ENCODE results near the gene PLAAT2. TPM values are rescaled to one million over a fixed set of nuclear protein-coding genes. Genes with fewer than 3 reads are reported as not detected.

The PLAAT2 gene
- total RNA-seq, 2 experiments from 2014 or later: 0.34 to 0.49 TPM

DNA sequence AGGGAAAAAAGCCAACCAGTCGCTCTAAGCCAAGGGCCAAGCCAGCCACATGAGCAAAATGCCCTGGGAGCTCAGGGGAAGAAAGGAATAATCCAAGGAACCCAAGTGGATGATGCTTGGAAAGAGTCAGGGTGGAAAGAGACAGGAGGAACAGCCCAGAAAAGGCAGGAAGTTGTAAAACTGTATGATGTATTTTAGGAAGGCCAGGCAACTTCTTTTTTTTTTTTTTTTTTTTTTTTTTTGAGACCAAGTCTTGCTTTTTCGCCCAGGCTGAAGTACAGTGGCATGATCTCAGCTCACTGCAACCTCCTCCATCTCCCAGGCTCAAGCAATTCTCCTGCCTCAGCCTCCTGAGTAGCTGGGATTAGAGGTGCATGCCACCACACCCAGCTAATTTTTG lies 55.7 kb downstream of the PLAAT2 start:
- Mint-ChIP-seq H3K27ac (no peak overlapping the region), H3K36me3 (ENCODE audit: low read depth) (no peaks in the 10 kb centered on the region), H3K27me3 (no peaks in the 10 kb centered on the region), H3K9me3 (no peaks in the 10 kb centered on the region), H3K4me3 (no peak overlapping the region), H3K4me1 (ENCODE audit: low read depth) (peaks cover 13% of the 10 kb centered on the region)
- H3K27ac ChIP-seq (ENCODE audit: low read depth in 1 of 2, low read length in 2 of 2): no peak overlapping the region
- ATAC-seq (ENCODE audit: poor library complexity): no peak
- H3K27me3 ChIP-seq (ENCODE audit: control insufficient read depth in 1 of 2, insufficient read depth in 2 of 2, low read length in 2 of 2): no peaks in the 10 kb centered on the region
- POLR2A ChIA-PET: no interaction called here
- H3K4me3 ChIP-seq (ENCODE audit: low read length): no peak overlapping the region
- H3K9me3 ChIP-seq (ENCODE audit: control insufficient read depth in 1 of 2, insufficient read depth in 1 of 2, low read length in 2 of 2): no peaks in the 10 kb centered on the region
- intact Hi-C loops (cut with DNase I, micrococcal nuclease): no loop called here
- no peaks in the 10 kb centered on the region for H3K36me3 ChIP-seq (ENCODE audit: insufficient read depth, low read length)
- TF ChIP-seq CTCF (IDR thresholded peaks at IDR 0.05): no peak
- H3K4me1 ChIP-seq (ENCODE audit: insufficient read depth, low read length): peaks cover 13% of the 10 kb centered on the region
- CTCF ChIA-PET: no interaction called here
- no peak for DNase-seq

- TF ChIP-seq CTCF (IDR thresholded peaks at IDR 0.05): no peak
- Histone ChIP-seq H3K4me1 (ENCODE audit: insufficient read depth, low read length) (peaks cover 19% of the 10 kb centered on the region), H3K9me3 (ENCODE audit: control insufficient read depth in 1 of 2, insufficient read depth in 1 of 2, low read length in 2 of 2) (no peaks in the 10 kb centered on the region), H3K36me3 (ENCODE audit: insufficient read depth, low read length) (no peaks in the 10 kb centered on the region), H3K27me3 (ENCODE audit: control insufficient read depth in 1 of 2, insufficient read depth in 2 of 2, low read length in 2 of 2) (no peaks in the 10 kb centered on the region), H3K4me3 (ENCODE audit: low read length) (no peak overlapping the region), H3K27ac (ENCODE audit: low read depth in 1 of 2, low read length in 2 of 2) (no peak overlapping the region)
- H3K27ac Mint-ChIP-seq: no peak overlapping the region
- intact Hi-C loops (cut with DNase I, micrococcal nuclease): no loop called here
- DNase-seq (no peak), ATAC-seq (ENCODE audit: poor library complexity) (no peak)
- no peaks in the 10 kb centered on the region for H3K27me3 Mint-ChIP-seq
- peaks cover 19% of the 10 kb centered on the region for H3K4me1 Mint-ChIP-seq (ENCODE audit: low read depth)
- H3K36me3 Mint-ChIP-seq (ENCODE audit: low read depth): peaks cover 4% of the 10 kb centered on the region
- POLR2A ChIA-PET: no interaction called here
- H3K4me3 Mint-ChIP-seq: no peak overlapping the region
- H3K9me3 Mint-ChIP-seq: no peaks in the 10 kb centered on the region
- CTCF ChIA-PET: no interaction called here
These were observed 56.3 kb downstream of the PLAAT2 start for GRCh38 chr11:63506876-63507275.

DNA sequence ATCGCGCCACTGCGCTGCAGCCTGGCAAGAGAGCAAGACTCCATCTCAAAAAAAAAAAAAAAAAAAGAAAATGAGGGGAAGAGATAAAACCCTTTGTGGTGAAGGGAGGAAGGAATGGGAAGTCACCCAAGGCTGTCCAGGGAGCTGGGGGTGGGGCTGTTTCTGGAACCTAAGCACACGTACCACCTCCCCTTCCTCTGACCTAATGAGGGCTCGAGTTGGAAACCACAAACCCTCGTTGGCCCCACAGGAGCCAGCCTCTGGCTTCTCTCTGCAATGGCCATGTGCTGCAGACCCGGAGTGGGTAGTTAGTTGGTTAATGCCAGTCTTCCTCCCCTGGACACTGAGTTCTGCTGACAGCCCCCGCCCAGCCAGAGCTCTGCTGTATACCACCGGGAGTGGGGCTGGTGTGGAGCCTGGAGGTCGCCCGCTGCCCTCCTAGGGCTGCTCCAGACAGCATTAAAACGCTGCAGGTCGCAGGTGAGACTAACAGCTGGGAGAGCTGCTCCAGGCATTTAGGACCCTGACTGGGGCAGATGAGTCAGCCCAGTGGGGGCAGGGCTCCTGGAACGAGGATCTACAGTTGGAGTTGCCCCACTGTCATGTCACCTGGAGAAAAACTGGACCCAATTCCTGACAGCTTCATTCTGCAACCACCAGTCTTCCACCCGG lies 57.2 kb downstream of the PLAAT2 start, which contains the start of gene LGALS12:
TSS of gene LGALS12 (plus strand) at position 228 of the 672 bp plus-strand sequence. CDS start at position 603, 375 bp downstream.
- CTCF ChIA-PET: interaction anchor here (0.7 kb wide), 1 partner anchor 27 kb away, joined by 3 read pairs; no protein-coding TSS in a partner anchor
- H3K4me3 Mint-ChIP-seq: no peak within 1 kb of the TSS
- POLR2A ChIA-PET: interaction anchor here (0.7 to 1.3 kb wide), 2 partner anchors 31 to 140 kb away, joined by 3 to 4 read pairs; partner anchors contain the start of gene PLAAT4

More for the DNA sequence above, 57.2 kb downstream of the PLAAT2 start, which contains the start of gene LGALS12:
- Histone ChIP-seq H3K4me3 (ENCODE audit: low read length) (no peak within 1 kb of the TSS), H3K9me3 (ENCODE audit: control insufficient read depth in 1 of 2, insufficient read depth in 1 of 2, low read length in 2 of 2) (no peaks in the 10 kb centered on the region), H3K36me3 (ENCODE audit: insufficient read depth, low read length) (no peaks in the 10 kb centered on the region), H3K27ac (ENCODE audit: low read depth in 1 of 2, low read length in 2 of 2) (no peak within 1 kb of the TSS), H3K27me3 (ENCODE audit: control insufficient read depth in 1 of 2, insufficient read depth in 2 of 2, low read length in 2 of 2) (no peaks in the 10 kb centered on the region), H3K4me1 (ENCODE audit: insufficient read depth, low read length) (peaks cover 19% of the 10 kb centered on the region)
- no peak for TF ChIP-seq CTCF (IDR thresholded peaks at IDR 0.05)
- Mint-ChIP-seq H3K27ac (no peak within 1 kb of the TSS), H3K4me1 (ENCODE audit: low read depth) (peaks cover 20% of the 10 kb centered on the region), H3K27me3 (no peaks in the 10 kb centered on the region), H3K36me3 (ENCODE audit: low read depth) (peaks cover 4% of the 10 kb centered on the region), H3K9me3 (no peaks in the 10 kb centered on the region)
- peak in 1 of 14 experiments; percentile 22 for DNase-seq
- intact Hi-C loops (cut with DNase I, micrococcal nuclease): no loop called here
- no peak for ATAC-seq (ENCODE audit: poor library complexity)

All from CD4-positive, alpha-beta T cell (primary cell).